H1 (cell line): Measurements from ENCODE around the gene SAPCD1.

Experiments used
- BCL11A ChIP-seq, 2 experiments: IDR thresholded peaks; one replicate each; pipeline ENCODE4 v1.6.1; 2011; ENCODE audit warnings: low read depth in 2 of 2, low read length in 2 of 2, mild to moderate bottlenecking in 2 of 2
- BRCA1 ChIP-seq: IDR thresholded peaks from 2 replicates; pipeline ENCODE4 v1.6.1; 2012; ENCODE audit warnings: low read depth, low read length, improper control_type of control experiment
- CHD1 ChIP-seq: IDR thresholded peaks from 2 replicates; pipeline ENCODE4 v1.6.1; 2012; ENCODE audit warnings: low read depth, low read length, improper control_type of control experiment
- CTCF ChIP-seq, 3 experiments: IDR thresholded peaks; 1 replicate in 2 of 3; 2 replicates in 1 of 3; pipeline versions ENCODE4 v1.5.1 to v1.6.1; 2011; ENCODE audit warnings: low read length in 3 of 3, mild to moderate bottlenecking in 3 of 3, inconsistent platforms in 2 of 3, low read depth in 1 of 3, moderate library complexity in 1 of 3; ENCODE audit not compliant: insufficient read depth in 1 of 3; ENCODE audit errors: control extremely low read depth in 1 of 3
- MAFK ChIP-seq: IDR thresholded peaks from 2 replicates; pipeline ENCODE4 v1.6.1; 2012; ENCODE audit warnings: low read depth, mild to moderate bottlenecking, improper control_type of control experiment, low read length
- POLR2A ChIP-seq, 2 experiments: IDR thresholded peaks; 1 replicate in 1 of 2; 2 replicates in 1 of 2; pipeline ENCODE4 v1.6.1; 2011; ENCODE audit warnings: low read depth in 2 of 2, low read length in 2 of 2, mild to moderate bottlenecking in 2 of 2; ENCODE audit errors: control extremely low read depth in 1 of 2
- POLR2AphosphoS5 ChIP-seq: IDR thresholded peaks from 2 replicates; pipeline ENCODE4 v1.6.1; 2011; ENCODE audit warnings: low read depth, low read length
- RFX5 ChIP-seq: IDR thresholded peaks from 2 replicates; pipeline ENCODE4 v1.6.1; 2011; ENCODE audit warnings: low read depth, low read length, improper control_type of control experiment, borderline replicate concordance
- TAF1 ChIP-seq: IDR thresholded peaks from 2 replicates; pipeline ENCODE4 v1.6.1; 2011; ENCODE audit warnings: mild to moderate bottlenecking, low read depth, low read length
- TF ChIP-seq, protein P1 (sequence below): IDR thresholded peaks from 2 replicates; pipeline ENCODE4 v1.6.1; 2011; ENCODE audit warnings: low read length, improper control_type of control experiment
- TF ChIP-seq, protein P2 (sequence below): IDR thresholded peaks from 2 replicates; pipeline ENCODE4 v1.6.1; 2012; ENCODE audit warnings: inconsistent platforms

- TF ChIP-seq CTCF (IDR thresholded peaks at IDR 0.05; ENCODE audit: control extremely low read depth in 1 of 3, insufficient read depth in 1 of 3, low read depth in 1 of 3, low read length in 3 of 3): no peak
- TF ChIP-seq, protein P1, sequence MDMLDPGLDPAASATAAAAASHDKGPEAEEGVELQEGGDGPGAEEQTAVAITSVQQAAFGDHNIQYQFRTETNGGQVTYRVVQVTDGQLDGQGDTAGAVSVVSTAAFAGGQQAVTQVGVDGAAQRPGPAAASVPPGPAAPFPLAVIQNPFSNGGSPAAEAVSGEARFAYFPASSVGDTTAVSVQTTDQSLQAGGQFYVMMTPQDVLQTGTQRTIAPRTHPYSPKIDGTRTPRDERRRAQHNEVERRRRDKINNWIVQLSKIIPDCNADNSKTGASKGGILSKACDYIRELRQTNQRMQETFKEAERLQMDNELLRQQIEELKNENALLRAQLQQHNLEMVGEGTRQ: no peak
- no peak for TF ChIP-seq POLR2A (IDR thresholded peaks at IDR 0.05; ENCODE audit: control extremely low read depth in 1 of 2, low read depth in 2 of 2, low read length in 2 of 2)
- no peak for TF ChIP-seq BCL11A (IDR thresholded peaks at IDR 0.05; ENCODE audit: low read depth in 2 of 2, low read length in 2 of 2)
- no peak for TF ChIP-seq MAFK
- no peak for TF ChIP-seq CHD1
- TF ChIP-seq RFX5: no peak
- no peak for TF ChIP-seq POLR2AphosphoS5
- TF ChIP-seq TAF1: no peak
- TF ChIP-seq, protein P2, sequence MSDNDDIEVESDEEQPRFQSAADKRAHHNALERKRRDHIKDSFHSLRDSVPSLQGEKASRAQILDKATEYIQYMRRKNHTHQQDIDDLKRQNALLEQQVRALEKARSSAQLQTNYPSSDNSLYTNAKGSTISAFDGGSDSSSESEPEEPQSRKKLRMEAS: no peak
- no peak for TF ChIP-seq BRCA1
Measured at GRCh38 chr6:31713465-31713864, 49.0 kb upstream of the SAPCD1 start.
